ENCODE data around the gene AFAP1L1.

DNA sequence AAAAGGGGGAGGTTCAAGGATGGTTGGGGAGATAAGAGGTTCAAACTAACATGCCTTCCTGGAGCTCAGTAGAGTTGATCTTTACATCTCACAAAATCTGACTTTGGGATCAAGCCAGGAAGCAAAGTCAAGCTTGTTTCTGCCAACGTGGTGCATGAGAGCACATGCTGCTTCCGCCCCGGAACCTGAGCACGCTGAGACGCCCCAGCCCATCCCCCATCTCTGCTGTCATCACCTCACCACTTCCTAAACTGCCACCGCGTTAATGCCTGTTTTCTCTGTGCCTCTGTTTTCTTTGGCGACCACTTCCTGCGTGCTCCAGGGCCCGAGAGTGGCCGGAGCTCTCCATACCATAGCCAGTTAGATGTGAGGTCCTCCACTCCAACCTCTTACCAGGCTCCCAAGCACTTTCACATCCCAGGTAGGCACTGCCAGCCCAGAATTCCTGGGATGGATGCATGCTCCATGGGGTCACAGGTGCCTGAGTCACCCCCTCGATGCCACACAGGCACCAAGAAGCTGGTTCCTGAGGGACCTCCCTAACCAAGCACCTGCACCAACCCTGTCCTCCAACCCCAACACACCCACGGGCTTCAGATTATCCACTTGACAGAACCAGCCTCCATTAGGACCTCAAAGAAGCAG, 31.2 kb upstream of the AFAP1L1 start:
- TF ChIP-seq, protein P1, sequence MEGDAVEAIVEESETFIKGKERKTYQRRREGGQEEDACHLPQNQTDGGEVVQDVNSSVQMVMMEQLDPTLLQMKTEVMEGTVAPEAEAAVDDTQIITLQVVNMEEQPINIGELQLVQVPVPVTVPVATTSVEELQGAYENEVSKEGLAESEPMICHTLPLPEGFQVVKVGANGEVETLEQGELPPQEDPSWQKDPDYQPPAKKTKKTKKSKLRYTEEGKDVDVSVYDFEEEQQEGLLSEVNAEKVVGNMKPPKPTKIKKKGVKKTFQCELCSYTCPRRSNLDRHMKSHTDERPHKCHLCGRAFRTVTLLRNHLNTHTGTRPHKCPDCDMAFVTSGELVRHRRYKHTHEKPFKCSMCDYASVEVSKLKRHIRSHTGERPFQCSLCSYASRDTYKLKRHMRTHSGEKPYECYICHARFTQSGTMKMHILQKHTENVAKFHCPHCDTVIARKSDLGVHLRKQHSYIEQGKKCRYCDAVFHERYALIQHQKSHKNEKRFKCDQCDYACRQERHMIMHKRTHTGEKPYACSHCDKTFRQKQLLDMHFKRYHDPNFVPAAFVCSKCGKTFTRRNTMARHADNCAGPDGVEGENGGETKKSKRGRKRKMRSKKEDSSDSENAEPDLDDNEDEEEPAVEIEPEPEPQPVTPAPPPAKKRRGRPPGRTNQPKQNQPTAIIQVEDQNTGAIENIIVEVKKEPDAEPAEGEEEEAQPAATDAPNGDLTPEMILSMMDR (IDR thresholded peaks at IDR 0.05): no peak
- TF ChIP-seq EZH2 (IDR thresholded peaks at IDR 0.05): no peak
- TF ChIP-seq EZH2phosphoT487 (IDR thresholded peaks at IDR 0.05): no peak

Data from neural progenitor cell (in vitro differentiated cells).